HK-2 (cell line): ENCODE data around the gene PLXNA3.
A peak's percentile ranks its signal among the peaks of the same experiment; 100 is the strongest.
"Not testable (repeated sequence)": the region's sequence is repeated elsewhere in the genome, so short reads cannot be mapped to it uniquely, and the experiment has no call there.

Source experiments
- DNase-seq: peaks from one replicate; pipeline ENCODE4 v3.0.0-alpha.2; 2018; ENCODE audit not compliant: unreplicated experiment

The PLXNA3 gene

DNA sequence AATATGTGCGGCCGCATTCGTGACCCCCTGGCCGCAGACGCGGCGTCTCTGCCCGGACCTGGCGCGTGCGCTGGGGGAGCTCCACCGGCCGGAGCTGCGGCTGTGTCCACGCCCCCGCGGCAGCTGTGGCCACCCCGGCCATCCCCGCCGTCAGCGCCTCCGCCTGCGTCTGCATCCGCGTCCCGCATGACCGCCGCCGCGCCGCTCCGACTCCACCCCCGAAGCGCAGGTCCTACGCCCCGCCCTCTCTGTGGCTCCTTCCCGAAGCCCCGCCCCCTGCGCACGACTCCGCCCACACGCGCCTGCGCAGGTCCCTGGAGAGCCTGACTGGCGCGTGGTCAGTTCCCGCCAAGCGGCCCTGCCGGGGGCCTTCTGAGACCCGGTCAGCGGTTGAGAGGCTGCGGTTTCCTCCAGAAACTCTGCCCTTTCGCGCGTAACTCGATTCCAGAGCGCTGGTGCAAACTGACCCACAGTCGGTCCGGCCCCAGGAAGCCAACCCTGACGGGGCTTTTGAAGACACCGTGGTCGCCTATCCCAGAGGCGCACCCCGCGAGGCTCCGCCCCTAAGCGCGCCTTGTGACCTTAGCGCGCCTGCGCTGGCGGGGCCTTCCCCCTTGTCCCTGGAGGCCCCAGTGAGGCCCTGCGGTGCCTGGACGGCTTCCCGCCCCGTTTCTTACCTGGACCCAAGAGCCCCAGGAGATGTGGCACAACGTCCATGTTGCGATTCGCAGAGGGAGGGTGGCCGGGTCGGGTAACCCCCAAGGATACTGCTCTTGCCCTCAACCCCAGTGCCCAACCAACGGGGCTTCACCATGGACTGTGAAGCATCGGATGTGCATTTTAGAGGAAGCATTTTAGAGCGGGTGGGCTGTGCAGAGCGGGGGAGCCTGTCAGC is 20.9 kb downstream of the PLXNA3 start, which contains the start of gene LAGE3:
Gene LAGE3, minus strand, starts transcription at position 554 of the 895 bp plus-strand sequence. Its CDS starts 366 bp downstream, at position 188.
- peak; percentile 97 for DNase-seq

DNA sequence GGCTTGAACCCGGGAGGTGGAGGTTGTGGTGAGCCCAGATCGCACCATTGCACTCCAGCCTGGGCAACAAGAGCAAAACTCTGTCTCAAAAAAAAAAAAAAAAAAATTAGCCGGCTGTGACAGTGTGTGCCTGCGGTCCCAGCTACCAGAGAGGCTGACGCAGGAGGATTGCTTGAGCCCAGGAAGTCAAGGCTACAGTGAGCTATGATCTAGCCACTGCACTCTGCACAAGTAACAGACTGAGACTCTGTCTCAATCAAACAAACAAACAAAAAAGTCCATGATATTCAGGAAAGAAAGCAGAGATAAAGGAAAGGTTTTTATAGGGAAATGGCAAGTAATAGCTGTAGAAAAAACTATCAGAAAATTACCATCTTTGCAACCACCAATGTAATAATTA is 23.1 kb downstream of the PLXNA3 start:
- DNase-seq: no peak

DNA sequence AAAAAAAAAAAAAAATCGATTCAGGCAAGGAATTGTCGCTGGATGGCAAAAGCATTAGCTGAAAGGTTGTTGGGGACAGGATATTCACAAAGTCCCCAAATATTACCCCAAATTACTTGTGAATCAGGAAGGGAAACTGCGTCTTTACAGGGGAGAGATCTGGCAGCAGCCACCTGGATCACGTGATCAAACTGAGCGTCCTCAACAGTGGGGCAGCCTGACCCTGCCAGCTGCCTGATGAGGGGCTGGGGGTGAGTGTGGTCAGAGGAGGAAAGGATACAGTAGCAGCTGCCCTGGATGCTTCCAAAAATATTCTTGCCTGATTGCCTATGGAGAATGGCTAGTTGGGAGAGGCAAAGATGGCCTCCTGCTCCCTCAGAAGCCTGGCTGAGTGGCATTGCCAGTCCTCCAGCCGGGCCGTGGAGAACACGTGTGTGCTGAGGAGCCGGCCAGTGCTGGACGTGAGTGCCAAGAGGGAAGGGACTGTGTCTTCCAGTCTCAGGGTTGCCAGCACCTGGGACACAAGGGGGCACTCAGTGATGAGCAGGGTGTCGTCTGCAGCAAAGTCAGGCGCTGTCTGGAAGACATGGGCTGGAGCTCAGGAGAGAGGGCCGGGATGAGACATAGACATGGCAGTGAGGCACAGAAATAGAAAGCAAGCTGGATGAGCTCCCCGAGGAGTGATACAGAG is 24.0 kb downstream of the PLXNA3 start:
- DNase-seq: no peak

DNA sequence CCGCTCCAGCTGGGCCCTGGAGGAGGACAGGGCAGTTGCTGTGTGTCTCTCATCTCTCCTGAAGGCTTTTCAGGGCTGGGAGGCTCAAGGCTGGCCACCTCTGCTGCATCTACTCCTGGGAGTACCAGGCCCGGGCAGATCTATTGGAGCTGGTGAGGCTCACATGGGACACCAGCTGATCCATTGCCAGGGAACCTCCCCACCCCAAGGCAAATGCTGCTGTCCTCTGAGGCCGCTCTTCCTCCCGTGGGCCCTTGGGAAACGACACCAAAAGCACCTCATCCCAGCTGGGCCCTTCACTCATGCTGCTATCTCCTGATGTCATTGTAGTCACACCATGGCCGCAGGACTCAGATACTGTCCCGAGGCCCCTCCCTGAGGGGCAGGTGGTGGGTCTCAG is 24.7 kb downstream of the PLXNA3 start:
- DNase-seq: no peak

DNA sequence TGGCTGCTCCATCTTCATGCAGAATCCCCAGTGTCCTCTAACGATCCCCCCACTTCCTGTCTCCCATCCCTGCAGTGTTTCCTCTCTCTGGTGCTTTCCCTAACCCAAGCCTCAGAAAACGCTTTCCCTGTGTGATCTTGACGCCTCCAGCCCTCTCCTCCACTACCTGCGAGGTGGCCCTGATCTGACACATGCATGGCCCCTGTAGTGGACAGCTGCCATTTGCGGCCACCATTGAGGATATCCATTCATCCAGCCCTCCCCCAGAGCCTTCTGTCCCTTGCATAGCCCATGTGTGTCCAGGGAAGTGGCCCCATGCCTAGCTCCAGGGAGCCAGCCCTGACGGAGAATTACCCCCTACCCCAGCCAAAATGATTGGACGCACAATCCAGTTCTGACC is 25.2 kb downstream of the PLXNA3 start:
- DNase-seq: no peak

DNA sequence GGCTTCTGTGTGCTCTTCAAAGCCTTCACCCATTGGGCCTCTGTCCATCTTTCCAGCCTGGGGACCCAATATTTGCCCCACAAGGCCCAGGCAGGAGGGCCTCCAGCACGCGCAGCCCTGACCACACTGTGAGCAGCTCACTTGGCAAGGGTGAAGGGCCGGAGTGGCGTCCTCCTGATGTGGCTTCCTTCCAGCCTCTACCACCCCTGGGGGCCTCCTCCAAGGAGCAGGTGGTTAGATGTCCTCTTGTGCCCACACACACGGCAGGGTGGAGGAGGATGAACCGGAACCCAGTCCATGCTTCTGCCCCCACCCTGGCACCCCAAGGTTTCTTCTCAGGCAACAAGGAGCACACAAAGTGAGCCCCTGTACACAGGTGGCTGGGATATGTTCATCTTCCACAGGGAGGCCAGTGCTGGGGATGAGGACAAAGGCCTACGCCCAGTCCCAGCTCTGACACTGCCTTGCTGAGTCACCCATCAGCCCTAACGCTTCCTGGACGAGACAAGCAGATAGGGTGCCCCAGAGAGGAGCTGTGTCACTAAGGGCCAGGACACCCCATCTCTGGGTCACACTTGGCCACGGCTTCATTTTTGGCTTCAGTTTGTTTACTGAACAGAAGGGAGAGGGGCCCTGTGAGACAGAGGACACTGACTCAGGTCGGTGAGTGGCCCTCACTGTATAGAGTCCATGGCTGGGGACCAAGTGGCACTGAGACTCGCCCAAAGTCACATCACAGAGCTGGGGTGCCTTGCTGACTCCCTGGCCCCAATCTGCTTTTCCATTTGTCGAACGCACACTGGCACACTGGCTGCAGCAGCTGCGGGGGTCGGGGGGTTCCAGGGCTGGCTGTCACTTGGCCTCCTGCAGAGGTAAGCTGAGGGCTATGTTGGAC is 26.4 kb downstream of the PLXNA3 start:
- peak; percentile 36 for DNase-seq

DNA sequence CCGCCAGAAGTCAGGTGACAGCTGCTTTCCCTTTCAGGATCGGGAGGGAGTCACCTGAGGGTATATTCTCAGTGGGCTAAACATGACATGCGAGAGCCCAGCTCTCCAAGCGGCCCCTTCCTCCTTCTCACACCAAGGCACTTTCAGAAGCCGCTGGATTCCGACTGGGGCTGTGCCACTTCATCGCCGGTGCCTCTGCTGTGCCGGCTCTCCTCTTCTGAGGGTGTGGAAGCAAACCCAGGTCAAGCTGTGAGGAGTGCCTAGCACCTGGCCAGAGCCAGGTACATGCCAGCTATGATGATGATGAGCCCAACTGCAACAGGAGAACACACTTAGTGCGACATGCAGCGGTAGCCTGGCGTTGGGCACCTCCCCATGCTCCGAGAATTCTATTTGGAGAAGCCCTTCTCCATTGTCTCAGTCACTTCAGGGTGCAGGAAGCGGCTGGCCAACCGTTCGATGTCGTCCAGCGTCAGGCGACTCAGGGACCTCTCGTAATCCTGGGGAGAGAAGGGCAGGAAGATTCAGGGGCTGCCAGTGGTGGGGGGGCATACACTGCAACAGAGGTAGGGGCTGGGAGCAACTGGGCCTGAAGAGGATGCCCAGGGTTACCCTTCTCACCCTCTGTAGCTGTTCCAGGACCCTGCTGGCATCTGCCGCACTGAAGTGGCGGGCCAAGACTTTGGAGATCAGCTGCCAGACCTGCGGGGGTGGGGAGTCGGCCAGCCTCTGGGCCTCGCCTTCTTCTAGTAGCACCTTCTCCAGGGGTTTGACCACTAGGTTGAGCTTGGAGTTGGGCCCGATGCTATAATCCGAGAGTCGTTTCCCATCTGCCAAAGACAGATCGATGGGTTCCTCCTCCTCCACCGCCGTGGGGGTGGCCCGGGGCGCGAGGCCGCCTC is 27.3 kb downstream of the PLXNA3 start:
- DNase-seq: no peak

DNA sequence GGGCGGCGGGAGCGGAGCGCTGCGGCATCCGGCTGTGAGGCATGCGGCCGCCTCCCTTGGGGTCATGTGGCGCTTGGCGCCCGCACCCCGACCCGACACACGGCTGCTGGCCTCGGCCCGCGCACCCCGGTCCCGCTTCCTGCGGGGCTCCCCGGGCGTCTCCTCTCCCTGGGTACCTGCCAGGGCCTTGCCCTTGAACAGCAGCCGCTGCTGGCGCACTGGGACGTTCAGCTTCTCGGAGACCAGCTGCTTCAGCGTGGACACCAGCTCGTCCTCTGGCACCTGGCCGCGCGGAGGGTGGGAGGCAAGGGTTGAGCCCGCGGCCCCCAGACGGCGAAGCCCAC is 27.9 kb downstream of the PLXNA3 start:
- peak; percentile 37 for DNase-seq

DNA sequence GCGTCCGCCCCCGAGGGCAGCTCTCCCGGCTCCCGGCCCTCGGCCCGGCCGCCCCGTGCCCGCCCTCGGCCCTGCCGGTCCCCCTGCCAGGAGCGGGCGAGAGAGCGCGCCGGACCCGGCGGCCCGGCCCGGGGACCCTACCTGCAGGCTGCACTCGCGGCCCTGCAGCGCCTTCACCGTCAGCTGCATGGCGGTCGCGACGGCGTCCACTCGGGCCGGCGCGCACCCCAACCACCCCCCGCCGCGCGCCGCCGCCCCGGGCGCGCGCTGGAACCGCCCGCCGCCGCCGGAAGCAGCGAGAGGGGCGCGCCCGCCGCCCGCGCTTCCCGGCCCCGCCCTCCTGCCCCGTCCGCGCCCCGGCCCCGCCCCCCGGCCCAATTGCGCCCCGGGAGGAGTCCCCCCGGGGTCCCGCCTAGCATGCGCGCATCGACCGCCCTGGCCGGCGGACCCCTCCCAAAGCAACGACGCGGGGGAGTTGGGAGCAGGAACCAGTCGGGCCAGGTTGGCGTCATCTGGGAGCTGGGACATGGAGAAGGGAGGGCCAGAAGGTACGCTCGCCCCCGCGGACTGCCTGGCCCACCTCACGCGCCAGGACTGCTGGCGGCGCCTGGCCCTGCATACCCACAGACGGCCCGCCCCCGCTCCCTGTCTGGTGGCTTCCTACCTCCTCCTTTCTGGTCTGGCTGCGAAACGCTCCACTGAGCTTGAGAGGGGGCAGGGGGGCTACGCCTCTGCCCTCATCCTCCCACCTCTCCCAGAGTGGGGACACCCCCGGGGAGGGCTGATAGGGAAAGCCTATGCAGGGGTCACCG is 28.5 kb downstream of the PLXNA3 start, which contains the start of gene UBL4A:
Gene UBL4A, minus strand, starts transcription at position 220 of the 812 bp plus-strand sequence. Its CDS starts 31 bp downstream, at position 189.
- DNase-seq: peak; percentile 80

DNA sequence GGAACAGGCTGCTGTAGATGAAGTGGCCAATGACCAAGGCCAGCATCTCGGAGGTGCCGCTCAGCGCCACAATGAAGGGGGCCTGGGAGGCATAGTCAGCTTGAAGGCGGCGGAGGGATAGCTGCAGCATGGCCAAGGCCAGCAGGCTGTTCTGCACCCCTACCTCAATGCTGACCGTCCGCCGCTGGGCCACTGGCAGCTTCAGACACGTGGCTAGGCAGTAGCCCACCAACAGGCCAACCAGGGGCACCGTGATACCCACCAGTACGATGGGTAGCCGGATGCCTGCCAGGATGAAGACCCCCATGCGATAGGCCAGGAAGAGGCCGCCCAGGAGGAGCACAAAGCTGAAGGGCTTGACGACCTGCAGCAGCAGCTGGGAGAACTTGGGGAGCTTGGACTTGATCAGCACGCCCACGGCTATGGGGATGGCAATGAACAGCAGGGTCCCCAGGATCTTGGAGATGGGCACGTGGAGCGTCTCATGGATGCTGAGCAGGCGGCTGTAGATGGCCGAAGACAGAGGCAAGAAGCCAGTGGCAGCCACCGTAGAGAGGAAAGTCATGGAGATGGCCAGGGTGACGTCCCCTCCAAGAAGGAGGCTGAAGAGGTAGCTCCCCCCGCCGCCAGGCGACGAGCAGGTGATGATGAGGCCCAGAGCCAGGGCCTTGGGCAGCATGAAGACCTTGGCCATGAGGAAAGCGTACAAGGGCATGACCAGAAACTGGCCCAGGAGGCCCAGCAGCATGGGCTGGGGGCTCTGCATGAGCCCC is 29.6 kb downstream of the PLXNA3 start:
- DNase-seq: no peak

DNA sequence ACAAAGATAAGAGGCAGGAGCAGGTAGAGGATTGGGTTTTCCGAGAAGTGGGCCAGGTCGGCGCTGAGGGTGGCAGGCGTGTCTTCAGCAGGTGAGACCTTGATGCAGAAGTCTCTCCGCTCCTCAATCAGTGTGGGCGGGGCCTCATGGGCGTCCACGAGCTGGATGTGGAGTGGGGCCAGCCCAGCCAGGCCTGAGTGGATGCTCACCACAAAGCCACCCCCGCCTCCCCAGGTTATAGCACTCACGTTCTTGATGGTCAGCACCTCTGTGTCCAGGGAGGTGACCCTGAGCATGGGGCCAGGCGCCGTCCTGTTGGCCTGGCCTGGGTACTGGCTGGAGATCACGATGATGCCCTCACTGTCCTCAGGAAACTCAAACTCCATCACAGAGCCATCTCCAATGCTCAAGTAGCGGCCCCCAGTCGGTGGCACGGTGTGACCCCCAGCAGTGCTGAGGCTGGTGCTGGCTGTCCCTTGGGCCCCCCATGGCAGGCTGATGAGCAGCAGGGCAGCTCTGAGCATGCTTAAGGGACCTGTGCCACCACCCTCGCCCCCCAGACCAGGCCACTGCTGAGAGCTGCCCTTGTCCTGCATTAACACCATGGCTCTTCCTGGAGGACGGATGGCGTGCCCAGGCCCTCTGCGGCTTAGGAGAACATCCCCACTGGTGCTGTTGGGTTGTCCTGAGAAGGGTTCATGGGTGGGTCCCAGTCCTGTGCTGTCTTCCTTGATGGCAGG is 30.4 kb downstream of the PLXNA3 start:
- no peak for DNase-seq

DNA sequence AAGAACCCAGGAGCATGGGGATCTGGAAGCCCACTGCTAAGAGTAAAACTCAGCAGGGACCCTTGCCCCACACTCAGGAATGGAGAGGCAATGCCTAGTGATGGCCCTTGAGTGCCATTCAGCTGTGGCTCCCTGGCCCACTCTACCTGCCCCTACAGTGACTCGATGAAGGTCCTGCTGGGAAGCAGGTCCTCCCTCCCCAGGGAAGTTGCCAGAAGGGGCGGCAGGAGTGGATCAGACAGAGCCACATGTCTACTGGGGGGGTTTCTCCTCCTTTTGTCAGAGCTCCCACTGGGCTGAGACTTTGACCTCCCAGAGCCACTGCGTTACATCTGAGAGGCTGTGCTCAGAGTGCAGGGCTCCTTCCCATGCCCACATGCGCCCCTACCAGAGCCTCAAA is 31.1 kb downstream of the PLXNA3 start:
- no peak for DNase-seq

DNA sequence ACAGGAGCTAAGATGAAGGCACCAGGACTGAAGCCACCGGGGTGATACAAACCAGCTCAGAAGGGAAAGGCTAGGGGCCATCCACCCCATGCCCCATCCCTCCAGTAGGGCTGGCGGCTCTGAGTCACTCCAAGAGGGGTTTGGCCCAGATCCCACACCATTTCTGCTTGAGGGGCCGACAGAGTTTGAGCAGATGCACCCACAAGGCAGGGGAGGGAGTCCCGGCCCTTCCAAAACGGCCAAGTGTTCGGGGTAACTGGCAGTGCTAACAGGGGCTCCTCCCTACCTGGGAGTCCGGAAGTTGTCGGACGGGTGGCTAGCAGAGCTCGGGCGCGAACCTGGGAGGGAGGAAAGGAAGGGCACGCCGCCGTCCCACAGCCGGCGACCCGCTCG is 31.9 kb downstream of the PLXNA3 start:
- DNase-seq: peak; percentile 58

DNA sequence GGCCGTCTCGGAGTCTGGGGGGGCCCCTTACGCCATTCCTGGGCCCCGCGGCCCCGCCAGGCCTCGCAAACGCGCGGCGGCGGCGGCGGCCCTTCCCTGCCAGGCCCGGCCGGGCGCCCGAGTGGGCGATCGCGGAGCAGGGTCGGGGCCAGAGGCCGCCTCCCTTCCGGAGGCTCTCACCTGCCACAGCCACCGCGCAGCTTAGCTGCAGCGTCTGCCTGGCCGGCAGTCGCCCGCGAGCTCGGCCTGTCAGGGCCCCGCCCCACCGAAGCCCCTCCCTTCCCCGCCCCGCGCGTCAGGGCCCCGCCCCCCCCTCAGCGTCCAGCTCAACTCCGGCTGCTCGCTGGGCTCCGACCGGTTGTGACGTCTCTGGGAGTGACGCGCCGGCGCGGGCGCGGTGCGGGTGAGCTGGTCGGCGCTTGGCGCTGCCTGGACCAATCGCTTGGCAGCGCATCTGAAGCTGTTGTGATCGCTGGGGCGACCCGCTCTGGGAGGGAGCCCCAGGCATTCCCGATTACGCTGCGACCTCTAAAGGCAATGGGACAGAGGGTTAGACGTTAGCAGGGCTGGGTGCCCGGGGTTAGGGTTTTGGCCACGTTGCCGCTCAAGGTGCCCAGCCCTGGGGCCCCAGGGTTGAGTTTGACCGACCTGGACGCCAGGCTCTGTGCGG is 32.5 kb downstream of the PLXNA3 start, which contains the start of gene SLC10A3:
Gene SLC10A3, minus strand, starts transcription at position 216 of the 670 bp plus-strand sequence. CDS start 1,689 bp downstream, outside the sequence.
- DNase-seq: peak; percentile 95

DNA sequence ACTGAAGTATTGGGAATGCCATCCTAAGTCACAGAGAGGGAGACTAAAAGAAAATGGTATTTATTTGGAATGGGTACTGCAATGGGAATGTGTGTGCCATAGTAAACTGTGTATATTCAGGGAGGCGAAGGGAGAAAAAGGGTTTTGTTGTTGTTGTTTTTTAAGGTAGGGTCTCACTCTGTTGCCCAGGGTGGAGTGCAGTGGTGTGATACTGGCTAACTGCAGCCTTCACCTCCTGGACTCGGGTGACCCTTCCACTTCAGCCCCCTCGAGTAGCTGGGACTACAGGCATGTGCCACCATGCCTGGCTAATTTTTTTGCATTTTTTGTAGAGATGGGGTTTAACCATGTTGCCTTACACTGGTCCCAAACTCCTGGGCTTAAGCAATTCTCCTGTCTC is 36.6 kb downstream of the PLXNA3 start:
- DNase-seq: no peak

DNA sequence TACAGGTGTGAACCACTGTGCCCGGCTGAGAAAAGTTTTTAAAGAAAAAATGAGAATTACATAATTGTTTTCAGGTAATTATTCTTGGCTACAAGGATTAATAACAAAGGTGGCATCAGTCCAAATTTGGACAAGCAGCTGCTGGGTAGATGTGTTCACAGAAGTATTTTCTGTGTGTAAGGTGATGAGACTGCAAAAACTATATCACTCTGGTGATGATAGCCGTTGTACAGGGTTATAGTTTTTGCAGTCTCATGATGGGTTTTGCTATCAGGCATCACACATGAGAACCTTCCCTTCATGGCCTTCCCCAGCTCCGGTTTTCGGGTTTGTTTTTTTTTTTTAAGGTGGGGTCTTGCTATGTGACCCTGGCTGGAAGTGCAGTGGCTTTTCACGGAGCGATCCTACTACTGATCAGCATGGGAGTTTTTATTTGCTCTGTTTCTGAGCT is 37.4 kb downstream of the PLXNA3 start:
- no peak for DNase-seq

DNA sequence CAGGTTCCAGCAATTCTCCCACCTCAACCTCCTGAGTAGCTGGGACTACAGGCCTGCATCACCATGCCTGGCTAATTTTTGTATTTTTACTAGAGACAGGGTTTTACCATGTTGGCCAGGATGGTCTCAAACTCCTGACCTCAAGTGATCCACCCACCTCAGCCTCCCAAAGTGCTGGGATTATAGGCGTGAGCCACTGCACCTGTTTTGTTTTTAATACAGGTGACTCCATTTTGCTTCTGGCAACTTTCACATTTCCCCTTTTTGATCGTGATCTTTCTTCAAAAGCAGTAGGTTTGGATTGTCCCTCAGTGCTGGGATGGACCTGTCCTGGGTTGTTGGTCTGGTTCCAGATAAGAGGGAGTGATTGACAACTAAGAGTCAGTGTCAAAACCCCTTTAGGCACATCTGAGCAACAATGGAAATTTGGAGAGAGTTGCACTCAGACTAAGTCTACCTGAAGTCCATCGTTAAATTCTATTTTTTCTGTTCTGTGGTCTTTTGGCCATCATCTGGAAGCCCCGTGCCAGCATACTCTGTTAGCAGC is 38.6 kb downstream of the PLXNA3 start:
- DNase-seq: not testable (repeated sequence)
